Smooth muscle cell (in vitro differentiated cells): ENCODE results near the gene ERH. TPM values are rescaled to one million over a fixed set of nuclear protein-coding genes. Genes with fewer than 3 reads are reported as not detected.

Experiments
- DNase-seq: peaks from one replicate; lab custom pipeline; 2025; ENCODE audit not compliant: unreplicated experiment; lab: John Stamatoyannopoulos, UW
- H2AFZ ChIP-seq: fragments of 200-600 bp; sonication (generic); 2 replicates; pipeline ENCODE4 v1.6.0; 2016; ENCODE audit warnings: antibody characterized with exemption, low read depth, mild to moderate bottlenecking
- H3F3A ChIP-seq: fragments of 200-600 bp; sonication (generic); 2 replicates; pipeline ENCODE4 v1.6.0; 2017; ENCODE audit warnings: antibody characterized with exemption, low read depth
- H3K27ac ChIP-seq: fragments of 200-600 bp; sonication (generic); 2 replicates; pipeline ENCODE4 v1.5.1; 2016; ENCODE audit warnings: low read depth, mild to moderate bottlenecking
- H3K27me3 ChIP-seq: fragments of 200-600 bp; sonication (generic); 2 replicates; pipeline ENCODE4 v1.6.1; 2016; ENCODE audit warnings: low read depth, mild to moderate bottlenecking
- H3K36me3 ChIP-seq: fragments of 200-600 bp; sonication (generic); 2 replicates; pipeline ENCODE4 v1.5.1; 2016; ENCODE audit warnings: low read depth
- H3K4me1 ChIP-seq: fragments of 200-600 bp; sonication (generic); 2 replicates; pipeline ENCODE4 v1.5.1; 2016; ENCODE audit warnings: low read depth
- H3K4me2 ChIP-seq: fragments of 200-600 bp; sonication (generic); 2 replicates; pipeline ENCODE4 v1.6.0; 2016; ENCODE audit warnings: mild to moderate bottlenecking
- H3K4me3 ChIP-seq: fragments of 200-600 bp; sonication (generic); 2 replicates; pipeline ENCODE4 v1.5.1; 2016; ENCODE audit warnings: mild to moderate bottlenecking
- H3K79me2 ChIP-seq: fragments of 200-600 bp; sonication (generic); 2 replicates; pipeline ENCODE4 v1.6.0; 2016; ENCODE audit warnings: low read depth, mild to moderate bottlenecking
- H3K9ac ChIP-seq: fragments of 200-600 bp; sonication (generic); 2 replicates; pipeline ENCODE4 v1.6.0; 2016; ENCODE audit warnings: low read depth
- H3K9me3 ChIP-seq: fragments of 200-600 bp; sonication (generic); replicated peaks from 2 replicates; pipeline ENCODE4 v1.5.1; 2016; ENCODE audit warnings: low read depth
- H4K20me1 ChIP-seq: fragments of 200-600 bp; sonication (generic); 2 replicates; pipeline ENCODE4 v1.6.0; 2016; ENCODE audit warnings: low read depth
- CTCF ChIP-seq: fragments of 200-600 bp; sonication (generic); IDR thresholded peaks from 2 replicates; pipeline ENCODE4 v1.5.1; 2017; ENCODE audit warnings: borderline replicate concordance, mild to moderate bottlenecking, antibody characterized with exemption; ENCODE audit not compliant: insufficient read depth, poor library complexity, severe bottlenecking
- WGBS: methylation state at CpG from one replicate; pipeline ENCODE4 v1.1.7; 2016; ENCODE audit warnings: low lambda C conversion rate; 5-methylcytosine and 5-hydroxymethylcytosine counted together
- polyA plus RNA-seq: library from polyadenylated mRNA; unstranded; fragments of >200 nt; fragmentation: Nextera tagmentation; extraction: Ambion mirVana; gene quantifications from 2 replicates; pipeline ENCODE4 v1.2.1, GENCODE V29; 2016
- total RNA-seq: library from RNA; depleted of rRNA; stranded (reverse); fragments of >200 nt; gene quantifications from 2 replicates; pipeline ENCODE4 v1.2.3, GENCODE V29; 2014

Gene ERH
- total and polyA plus RNA-seq, 2 experiments from 2014 or later = 118 to 208 TPM

- 91% methylated on average over 8 of the region's 8 CpGs for WGBS
- no peak for TF ChIP-seq CTCF
- H3K9me3 ChIP-seq = no peaks in the 10 kb centered on the region
- no peak for DNase-seq
- no peak overlapping the region for H3K27ac ChIP-seq
- H3K4me2 ChIP-seq = no peak overlapping the region
- no peaks in the 10 kb centered on the region for H4K20me1 ChIP-seq
- H3K27me3 ChIP-seq = peaks cover 7% of the 10 kb centered on the region
- no peak overlapping the region for H2AFZ ChIP-seq
- H3K36me3 ChIP-seq = no peaks in the 10 kb centered on the region
- no peaks in the 10 kb centered on the region for H3K79me2 ChIP-seq
- H3K4me3 ChIP-seq = no peak overlapping the region
- H3F3A ChIP-seq = no peaks in the 10 kb centered on the region
- H3K9ac ChIP-seq = no peak overlapping the region
- H3K4me1 ChIP-seq = no peaks in the 10 kb centered on the region
Measured at GRCh38 chr14:69342928-69343525, 55.1 kb downstream of the ERH start.

GRCh38 chr14:69339426-69339825, 58.7 kb downstream of the ERH start:
- no peaks in the 10 kb centered on the region for H3K27me3 ChIP-seq
- no peak for DNase-seq
- H3K9me3 ChIP-seq = no peaks in the 10 kb centered on the region
- TF ChIP-seq CTCF = no peak
- no peak overlapping the region for H3K9ac ChIP-seq
- no peaks in the 10 kb centered on the region for H3K36me3 ChIP-seq
- no peaks in the 10 kb centered on the region for H3K79me2 ChIP-seq
- no peaks in the 10 kb centered on the region for H3K4me1 ChIP-seq
- no peak overlapping the region for H3K4me2 ChIP-seq
- H4K20me1 ChIP-seq = no peaks in the 10 kb centered on the region
- no peak overlapping the region for H2AFZ ChIP-seq
- 96% methylated on average over 13 of the region's 13 CpGs for WGBS
- no peaks in the 10 kb centered on the region for H3F3A ChIP-seq
- H3K27ac ChIP-seq = no peak overlapping the region
- no peak overlapping the region for H3K4me3 ChIP-seq

- H3K27me3 ChIP-seq = no peaks in the 10 kb centered on the region
- H3K36me3 ChIP-seq = no peaks in the 10 kb centered on the region
- no peaks in the 10 kb centered on the region for H4K20me1 ChIP-seq
- H3K79me2 ChIP-seq = no peaks in the 10 kb centered on the region
- no peaks in the 10 kb centered on the region for H3F3A ChIP-seq
- no peaks in the 10 kb centered on the region for H3K4me1 ChIP-seq
- H2AFZ ChIP-seq = no peak overlapping the region
- H3K4me3 ChIP-seq = no peak overlapping the region
- WGBS = 90% methylated on average over 5 of the region's 5 CpGs
- DNase-seq = no peak
- no peak overlapping the region for H3K9ac ChIP-seq
- no peak overlapping the region for H3K4me2 ChIP-seq
- H3K9me3 ChIP-seq = no peaks in the 10 kb centered on the region
- H3K27ac ChIP-seq = no peak overlapping the region
- TF ChIP-seq CTCF = no peak
Measured at GRCh38 chr14:69337984-69338383, 60.1 kb downstream of the ERH start.

- TF ChIP-seq CTCF = no peak
- no peaks in the 10 kb centered on the region for H4K20me1 ChIP-seq
- H3K4me2 ChIP-seq = no peak overlapping the region
- no peak overlapping the region for H3K27ac ChIP-seq
- WGBS = 56% methylated on average over 6 of the region's 6 CpGs
- H3K9me3 ChIP-seq = no peaks in the 10 kb centered on the region
- no peak for DNase-seq
- no peak overlapping the region for H3K4me3 ChIP-seq
- H3F3A ChIP-seq = no peaks in the 10 kb centered on the region
- H3K9ac ChIP-seq = no peak overlapping the region
- H3K79me2 ChIP-seq = no peaks in the 10 kb centered on the region
- no peaks in the 10 kb centered on the region for H3K36me3 ChIP-seq
- no peak overlapping the region for H2AFZ ChIP-seq
- H3K4me1 ChIP-seq = no peaks in the 10 kb centered on the region
- no peaks in the 10 kb centered on the region for H3K27me3 ChIP-seq
Measured at GRCh38 chr14:69335371-69335771, 62.7 kb downstream of the ERH start.
